Neural progenitor cell (in vitro differentiated cells): ENCODE data around the gene AMTN.

ENCODE experiments used
- CTCF ChIP-seq: fragments of 200-600 bp; sonication (generic); IDR thresholded peaks from 2 replicates; pipeline ENCODE4 v1.5.1; 2017; ENCODE audit warnings: antibody characterized with exemption, mild to moderate bottlenecking
- EZH2 ChIP-seq: fragments of 200-600 bp; sonication (generic); IDR thresholded peaks from 2 replicates; pipeline ENCODE4 v1.6.1; 2017; ENCODE audit warnings: antibody characterized with exemption, mild to moderate bottlenecking, moderate library complexity

GRCh38 chr4:70496231-70496630 is 22.1 kb upstream of the AMTN start:
- TF ChIP-seq EZH2: no peak
- TF ChIP-seq CTCF: no peak
